ENCODE results near the gene RPL10A. TPM values are rescaled to one million over a fixed set of nuclear protein-coding genes. Genes with fewer than 3 reads are reported as not detected.
A peak's percentile ranks its signal among the peaks of the same experiment; 100 is the strongest.

Gene RPL10A
- total RNA-seq, 4 donors from 2014 or later, result 1,152 to 2,101 (median 1,461) TPM

- H3K36me3 ChIP-seq, result peaks cover 0 to 68% (median 0%) of the 10 kb centered on the region in 3 donors
- H3K9me3 ChIP-seq, result no peaks in the 10 kb centered on the region
- peaks cover 30 to 51% (median 35%) of the 10 kb centered on the region in 3 donors for H3K4me1 ChIP-seq
- WGBS, 2 donors, result 93 to 95% methylated on average over 4 of the region's 4 CpGs
- no peak overlapping the region for H3K4me3 ChIP-seq
- H3K27ac ChIP-seq, result peak overlapping the region in 3 of 4 donors; percentile 31 to 99 (median 32)
- intact Hi-C loops (cut with DNase I), result no loop called here
- no peak for DNase-seq
- H3K27me3 ChIP-seq, result no peaks in the 10 kb centered on the region
- TF ChIP-seq POLR2A (IDR thresholded peaks at IDR 0.05), result no peak
- no peak for TF ChIP-seq CTCF (IDR thresholded peaks at IDR 0.05)
These were observed 14.9 kb downstream of the RPL10A start for GRCh38 chr6:35483062-35483461.

- Histone ChIP-seq H3K27ac (peak overlapping the region in 3 of 4 donors; percentile 31 to 99 (median 32)), H3K27me3 (no peaks in the 10 kb centered on the region), H3K4me1 (peaks cover 34 to 55% (median 39%) of the 10 kb centered on the region in 3 donors), H3K36me3 (peaks cover 0 to 64% (median 0%) of the 10 kb centered on the region in 3 donors), H3K9me3 (no peaks in the 10 kb centered on the region), H3K4me3 (no peak overlapping the region)
- intact Hi-C loops (cut with DNase I), result no loop called here
- DNase-seq, result no peak
- 85 to 94% methylated on average over 3 of the region's 3 CpGs for WGBS, 2 donors
- TF ChIP-seq POLR2A (IDR thresholded peaks at IDR 0.05) (no peak), CTCF (IDR thresholded peaks at IDR 0.05) (no peak)
These were observed 15.3 kb downstream of the RPL10A start for GRCh38 chr6:35483490-35483889.

GRCh38 chr6:35483893-35484645, 15.9 kb downstream of the RPL10A start:
- DNase-seq, result no peak
- no peaks in the 10 kb centered on the region for H3K27me3 ChIP-seq
- peaks cover 0 to 58% (median 0%) of the 10 kb centered on the region in 3 donors for H3K36me3 ChIP-seq
- peak overlapping the region; percentile 90 to 99 (median 96) for H3K27ac ChIP-seq
- H3K9me3 ChIP-seq, result no peaks in the 10 kb centered on the region
- 71 to 75% methylated on average over 11 of the region's 13 CpGs for WGBS, 2 donors
- H3K4me3 ChIP-seq, result no peak overlapping the region
- intact Hi-C loops (cut with DNase I), result no loop called here
- H3K4me1 ChIP-seq, result peaks cover 38 to 61% (median 43%) of the 10 kb centered on the region in 3 donors
- no peak for TF ChIP-seq POLR2A (IDR thresholded peaks at IDR 0.05)
- TF ChIP-seq CTCF (IDR thresholded peaks at IDR 0.05), result no peak

- TF ChIP-seq POLR2A (IDR thresholded peaks at IDR 0.05), result no peak
- TF ChIP-seq CTCF (IDR thresholded peaks at IDR 0.05), result no peak
- Histone ChIP-seq H3K9me3 (no peaks in the 10 kb centered on the region), H3K4me1 (peaks cover 46 to 70% (median 52%) of the 10 kb centered on the region in 3 donors), H3K4me3 (peak overlapping the region in 1 of 4 donors; percentile 45), H3K27me3 (no peaks in the 10 kb centered on the region), H3K36me3 (peaks cover 0 to 49% (median 0%) of the 10 kb centered on the region in 3 donors), H3K27ac (peak overlapping the region; percentile 90 to 99 (median 96))
- DNase-seq, result no peak
- intact Hi-C loops (cut with DNase I), result no loop called here
- 50 to 64% methylated on average over 3 to 5 of the region's 7 CpGs for WGBS, 2 donors
These were observed 16.8 kb downstream of the RPL10A start for GRCh38 chr6:35484921-35485392.

- WGBS, 2 donors, result 37 to 67% methylated on average over 1 to 3 of the region's 11 CpGs
- DNase-seq, result no peak
These were observed 17.2 kb downstream of the RPL10A start for GRCh38 chr6:35485402-35485877.

More at GRCh38 chr6:35485402-35485877, 17.2 kb downstream of the RPL10A start:
- peaks cover 0 to 44% (median 0%) of the 10 kb centered on the region in 3 donors for H3K36me3 ChIP-seq
- H3K27ac ChIP-seq, result peak overlapping the region; percentile 90 to 99 (median 96)
- no peaks in the 10 kb centered on the region for H3K27me3 ChIP-seq
- H3K4me3 ChIP-seq, result peak overlapping the region; percentile 10 to 45 (median 32)
- no peaks in the 10 kb centered on the region for H3K9me3 ChIP-seq
- no peak for TF ChIP-seq CTCF (IDR thresholded peaks at IDR 0.05)
- TF ChIP-seq POLR2A (IDR thresholded peaks at IDR 0.05), result no peak
- peaks cover 51 to 75% (median 56%) of the 10 kb centered on the region in 3 donors for H3K4me1 ChIP-seq
- intact Hi-C loops (cut with DNase I), result no loop called here
